Measurements from ENCODE around the gene CALHM4. TPM values are rescaled to one million over a fixed set of nuclear protein-coding genes. Genes with fewer than 3 reads are reported as not detected.
A peak's percentile ranks its signal among the peaks of the same experiment; 100 is the strongest.

Gene CALHM4
- polyA plus RNA-seq, 2 of the 4 experiments (the other 2 are of a cell fraction), result not detected

GRCh38 chr6:116580198-116580597 lies 26.6 kb downstream of the CALHM4 start:
- Histone ChIP-seq H3K4me3 (no peak overlapping the region), H3K4me2 (no peak overlapping the region), H3K4me1 (no peaks in the 10 kb centered on the region), H3K27ac (no peak overlapping the region), H3K9me3 (no peaks in the 10 kb centered on the region)
- POLR2A ChIA-PET, result interaction anchor here (1.1 to 1.4 kb wide), 2 partner anchors 10 to 36 kb away, joined by 3 read pairs; partner anchors contain the start of gene RSPH4A
- FAIRE-seq (no peak), DNase-seq (ENCODE audit: low read depth in 1 of 2, low spot score in 1 of 2) (no peak), ATAC-seq (no peak)
- TF ChIP-seq HDAC2 (IDR thresholded peaks at IDR 0.05), result no peak
- TF ChIP-seq FOXS1 (CRISPR knock-in tag; IDR thresholded peaks at IDR 0.05), result no peak
- WGBS (ENCODE audit: missing lambda C conversion rate), result 89% methylated on average over 2 of the region's 2 CpGs
- CTCF ChIA-PET, result interaction anchor here (1.0 kb wide), 1 partner anchor 9 kb away, joined by 3 read pairs; the partner anchor contains the start of gene RWDD1

DNA sequence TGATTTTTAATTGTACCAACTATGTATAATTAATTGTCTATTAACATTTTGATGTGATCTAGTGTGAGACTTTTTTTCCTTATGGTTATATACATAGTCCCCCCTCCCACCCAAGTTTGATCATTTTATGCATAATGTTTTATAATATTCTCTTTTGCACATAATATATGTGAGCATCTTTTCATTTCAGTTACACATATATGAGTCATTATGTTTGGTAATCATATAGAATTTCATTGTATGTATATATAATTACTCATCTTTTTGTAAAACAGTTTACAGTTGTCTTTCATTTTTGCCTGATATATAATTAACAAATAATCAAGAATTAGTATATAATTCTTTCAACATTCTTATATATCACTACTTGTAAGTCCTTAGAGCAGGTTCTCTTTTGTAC lies 32.7 kb downstream of the CALHM4 start:
- FAIRE-seq (no peak), ATAC-seq (no peak), DNase-seq (ENCODE audit: low read depth in 1 of 2, low spot score in 1 of 2) (no peak)
- Histone ChIP-seq H3K9me3 (no peaks in the 10 kb centered on the region), H3K4me2 (no peak overlapping the region), H3K4me1 (no peaks in the 10 kb centered on the region), H3K4me3 (no peak overlapping the region), H3K27ac (no peak overlapping the region)
- TF ChIP-seq RFX5 (IDR thresholded peaks at IDR 0.05) (no peak), MYC (IDR thresholded peaks at IDR 0.05; ENCODE audit: borderline replicate concordance, low read length) (no peak), SREBF2 (IDR thresholded peaks at IDR 0.05) (no peak), ZFP36 (IDR thresholded peaks at IDR 0.05; ENCODE audit: borderline replicate concordance, partially characterized antibody) (no peak), FOSL2 (IDR thresholded peaks at IDR 0.05) (no peak), FOSL2 (CRISPR knock-in tag; IDR thresholded peaks at IDR 0.05) (no peak), JUNB (IDR thresholded peaks at IDR 0.05) (no peak), MAFK (IDR thresholded peaks at IDR 0.05; ENCODE audit: partially characterized antibody) (no peak), USF2 (IDR thresholded peaks at IDR 0.05) (no peak), CHD4 (IDR thresholded peaks at IDR 0.05; ENCODE audit: borderline replicate concordance) (no peak)
- TF ChIP-seq, protein P1, sequence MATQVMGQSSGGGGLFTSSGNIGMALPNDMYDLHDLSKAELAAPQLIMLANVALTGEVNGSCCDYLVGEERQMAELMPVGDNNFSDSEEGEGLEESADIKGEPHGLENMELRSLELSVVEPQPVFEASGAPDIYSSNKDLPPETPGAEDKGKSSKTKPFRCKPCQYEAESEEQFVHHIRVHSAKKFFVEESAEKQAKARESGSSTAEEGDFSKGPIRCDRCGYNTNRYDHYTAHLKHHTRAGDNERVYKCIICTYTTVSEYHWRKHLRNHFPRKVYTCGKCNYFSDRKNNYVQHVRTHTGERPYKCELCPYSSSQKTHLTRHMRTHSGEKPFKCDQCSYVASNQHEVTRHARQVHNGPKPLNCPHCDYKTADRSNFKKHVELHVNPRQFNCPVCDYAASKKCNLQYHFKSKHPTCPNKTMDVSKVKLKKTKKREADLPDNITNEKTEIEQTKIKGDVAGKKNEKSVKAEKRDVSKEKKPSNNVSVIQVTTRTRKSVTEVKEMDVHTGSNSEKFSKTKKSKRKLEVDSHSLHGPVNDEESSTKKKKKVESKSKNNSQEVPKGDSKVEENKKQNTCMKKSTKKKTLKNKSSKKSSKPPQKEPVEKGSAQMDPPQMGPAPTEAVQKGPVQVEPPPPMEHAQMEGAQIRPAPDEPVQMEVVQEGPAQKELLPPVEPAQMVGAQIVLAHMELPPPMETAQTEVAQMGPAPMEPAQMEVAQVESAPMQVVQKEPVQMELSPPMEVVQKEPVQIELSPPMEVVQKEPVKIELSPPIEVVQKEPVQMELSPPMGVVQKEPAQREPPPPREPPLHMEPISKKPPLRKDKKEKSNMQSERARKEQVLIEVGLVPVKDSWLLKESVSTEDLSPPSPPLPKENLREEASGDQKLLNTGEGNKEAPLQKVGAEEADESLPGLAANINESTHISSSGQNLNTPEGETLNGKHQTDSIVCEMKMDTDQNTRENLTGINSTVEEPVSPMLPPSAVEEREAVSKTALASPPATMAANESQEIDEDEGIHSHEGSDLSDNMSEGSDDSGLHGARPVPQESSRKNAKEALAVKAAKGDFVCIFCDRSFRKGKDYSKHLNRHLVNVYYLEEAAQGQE (IDR thresholded peaks at IDR 0.05), result no peak
- ChIA-PET CTCF (no interaction called here), POLR2A (no interaction called here)

DNA sequence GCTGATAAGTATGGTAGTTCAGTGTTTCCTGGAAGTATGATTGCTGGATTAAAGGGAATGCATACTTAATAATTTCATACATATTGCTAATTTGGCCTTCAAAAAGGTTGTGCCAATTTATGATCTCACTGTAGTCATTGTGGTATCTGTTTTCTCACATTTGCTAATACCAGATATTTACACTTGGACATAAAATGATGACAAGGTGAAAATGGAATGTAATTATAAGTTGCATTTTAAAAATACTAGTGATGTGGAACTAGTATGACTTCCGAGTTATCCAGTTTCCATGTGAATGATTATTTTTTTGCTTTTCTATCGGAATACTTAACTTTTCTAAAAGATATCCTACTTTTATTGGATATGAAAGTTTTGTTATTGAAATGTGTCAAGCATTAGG lies 33.2 kb downstream of the CALHM4 start:
- Histone ChIP-seq H3K4me1 (no peaks in the 10 kb centered on the region), H3K4me2 (no peak overlapping the region), H3K27ac (no peak overlapping the region), H3K9me3 (no peaks in the 10 kb centered on the region), H3K4me3 (no peak overlapping the region)
- ATAC-seq, result no peak
- ChIA-PET CTCF (no interaction called here), POLR2A (no interaction called here)
- no peak for DNase-seq (ENCODE audit: low read depth in 1 of 2, low spot score in 1 of 2)
- TF ChIP-seq JUNB (IDR thresholded peaks at IDR 0.05) (no peak), POLR2A (IDR thresholded peaks at IDR 0.05; ENCODE audit: low read length) (no peak), MAFK (IDR thresholded peaks at IDR 0.05; ENCODE audit: partially characterized antibody) (peak; percentile 50)
- no peak for FAIRE-seq
- 95% methylated on average over 2 of the region's 2 CpGs for WGBS (ENCODE audit: missing lambda C conversion rate)

DNA sequence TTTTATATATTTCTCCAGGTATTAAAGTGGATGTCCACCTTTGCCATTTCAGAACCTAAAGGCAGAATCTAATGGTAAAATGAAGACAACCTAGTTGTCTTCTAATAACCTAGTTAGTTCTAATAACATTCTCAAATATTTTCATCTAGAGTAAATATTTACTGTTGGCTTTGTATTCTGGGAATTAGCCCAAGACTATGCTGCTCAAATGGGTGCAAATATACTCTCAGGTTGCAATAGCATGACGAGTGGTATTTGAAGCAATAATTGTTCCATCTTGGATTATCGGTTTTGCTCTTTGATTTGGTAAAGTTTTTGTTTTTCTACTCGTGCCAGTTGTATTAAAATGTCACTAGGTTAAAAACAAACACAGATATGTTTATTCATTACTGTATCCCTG lies 41.7 kb downstream of the CALHM4 start:
- ATAC-seq, result no peak
- TF ChIP-seq RFX5 (IDR thresholded peaks at IDR 0.05), result no peak
- no peak for TF ChIP-seq EHMT2 (IDR thresholded peaks at IDR 0.05; ENCODE audit: low read depth)
- TF ChIP-seq KDM1A (IDR thresholded peaks at IDR 0.05; ENCODE audit: low read depth), result no peak
- no peak for TF ChIP-seq FOXS1 (CRISPR knock-in tag; IDR thresholded peaks at IDR 0.05)
- TF ChIP-seq, protein P2, sequence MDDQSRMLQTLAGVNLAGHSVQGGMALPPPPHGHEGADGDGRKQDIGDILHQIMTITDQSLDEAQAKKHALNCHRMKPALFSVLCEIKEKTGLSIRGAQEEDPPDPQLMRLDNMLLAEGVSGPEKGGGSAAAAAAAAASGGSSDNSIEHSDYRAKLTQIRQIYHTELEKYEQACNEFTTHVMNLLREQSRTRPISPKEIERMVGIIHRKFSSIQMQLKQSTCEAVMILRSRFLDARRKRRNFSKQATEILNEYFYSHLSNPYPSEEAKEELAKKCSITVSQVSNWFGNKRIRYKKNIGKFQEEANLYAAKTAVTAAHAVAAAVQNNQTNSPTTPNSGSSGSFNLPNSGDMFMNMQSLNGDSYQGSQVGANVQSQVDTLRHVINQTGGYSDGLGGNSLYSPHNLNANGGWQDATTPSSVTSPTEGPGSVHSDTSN (IDR thresholded peaks at IDR 0.05), result no peak
- no peak for TF ChIP-seq SREBF2 (IDR thresholded peaks at IDR 0.05)
- TF ChIP-seq NFE2L2 (conservative IDR thresholded peaks at IDR 0.05; ENCODE audit: low read length), result no peak
- no peak for TF ChIP-seq ZSCAN20 (CRISPR knock-in tag; IDR thresholded peaks at IDR 0.05)
- TF ChIP-seq HOXB5 (CRISPR knock-in tag; IDR thresholded peaks at IDR 0.05), result no peak
- TF ChIP-seq, protein P1 (IDR thresholded peaks at IDR 0.05), result no peak
- no peak for TF ChIP-seq EHF (CRISPR knock-in tag; IDR thresholded peaks at IDR 0.05)
- TF ChIP-seq, protein P3, sequence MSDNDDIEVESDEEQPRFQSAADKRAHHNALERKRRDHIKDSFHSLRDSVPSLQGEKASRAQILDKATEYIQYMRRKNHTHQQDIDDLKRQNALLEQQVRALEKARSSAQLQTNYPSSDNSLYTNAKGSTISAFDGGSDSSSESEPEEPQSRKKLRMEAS (IDR thresholded peaks at IDR 0.05), result no peak
- TF ChIP-seq USF2 (IDR thresholded peaks at IDR 0.05), result no peak

More for the DNA sequence above, 41.7 kb downstream of the CALHM4 start:
- Histone ChIP-seq H3K27ac (no peak overlapping the region), H3K4me2 (no peak overlapping the region), H3K4me1 (no peaks in the 10 kb centered on the region), H3K4me3 (no peak overlapping the region), H3K9me3 (no peaks in the 10 kb centered on the region)
- POLR2A ChIA-PET, result no interaction called here
- 47% methylated on average over 3 of the region's 3 CpGs for WGBS (ENCODE audit: missing lambda C conversion rate)
- CTCF ChIA-PET, result no interaction called here
- FAIRE-seq (no peak), DNase-seq (ENCODE audit: low read depth in 1 of 2, low spot score in 1 of 2) (no peak)
